Measurements from ENCODE around the gene SEPTIN12.

Gene SEPTIN12

GRCh38 chr16:4787627-4788482, at the start of gene SEPTIN12:
Gene SEPTIN12 (minus strand): TSS chr16:4788345. CDS start chr16:4787645, 700 bp downstream.
- DNase-seq (ENCODE audit: low read depth in 1 of 2, low spot score in 1 of 2) = no peak

- no peak for DNase-seq (ENCODE audit: low read depth in 1 of 2, low spot score in 1 of 2)
Measured at GRCh38 chr16:4836727-4837126, 48.6 kb upstream of the SEPTIN12 start.

- no peak for DNase-seq (ENCODE audit: low read depth in 1 of 2, low spot score in 1 of 2)
Measured at GRCh38 chr16:4833584-4833983, 45.4 kb upstream of the SEPTIN12 start.

GRCh38 chr16:4832698-4833343, 44.7 kb upstream of the SEPTIN12 start:
- DNase-seq (ENCODE audit: low read depth in 1 of 2, low spot score in 1 of 2) = no peak

GRCh38 chr16:4831616-4832015, 43.5 kb upstream of the SEPTIN12 start:
- no peak for DNase-seq (ENCODE audit: low read depth in 1 of 2, low spot score in 1 of 2)

- no peak for DNase-seq (ENCODE audit: low read depth in 1 of 2, low spot score in 1 of 2)
Measured at GRCh38 chr16:4830408-4830807, 42.3 kb upstream of the SEPTIN12 start.

- DNase-seq (ENCODE audit: low read depth in 1 of 2, low spot score in 1 of 2) = no peak
Measured at GRCh38 chr16:4828567-4829321, 40.6 kb upstream of the SEPTIN12 start.

GRCh38 chr16:4826980-4827379, 38.8 kb upstream of the SEPTIN12 start:
- DNase-seq (ENCODE audit: low read depth in 1 of 2, low spot score in 1 of 2) = no peak

- no peak for DNase-seq (ENCODE audit: low read depth in 1 of 2, low spot score in 1 of 2)
Measured at GRCh38 chr16:4826526-4826925, 38.4 kb upstream of the SEPTIN12 start.

- no peak for DNase-seq (ENCODE audit: low read depth in 1 of 2, low spot score in 1 of 2)
Measured at GRCh38 chr16:4825196-4825595, 37.1 kb upstream of the SEPTIN12 start.

- DNase-seq (ENCODE audit: low read depth in 1 of 2, low spot score in 1 of 2) = no peak
Measured at GRCh38 chr16:4820652-4821051, 32.5 kb upstream of the SEPTIN12 start.

- DNase-seq (ENCODE audit: low read depth in 1 of 2, low spot score in 1 of 2) = no peak
Measured at GRCh38 chr16:4814542-4815173, 26.5 kb upstream of the SEPTIN12 start.

GRCh38 chr16:4814046-4814445, 25.9 kb upstream of the SEPTIN12 start:
- no peak for DNase-seq (ENCODE audit: low read depth in 1 of 2, low spot score in 1 of 2)

GRCh38 chr16:4813251-4814003, 25.3 kb upstream of the SEPTIN12 start:
- DNase-seq (ENCODE audit: low read depth in 1 of 2, low spot score in 1 of 2) = no peak

GRCh38 chr16:4811773-4812172, 23.6 kb upstream of the SEPTIN12 start:
- no peak for DNase-seq (ENCODE audit: low read depth in 1 of 2, low spot score in 1 of 2)

GRCh38 chr16:4811242-4811641, 23.1 kb upstream of the SEPTIN12 start:
- DNase-seq (ENCODE audit: low read depth in 1 of 2, low spot score in 1 of 2) = no peak

- no peak for DNase-seq (ENCODE audit: low read depth in 1 of 2, low spot score in 1 of 2)
Measured at GRCh38 chr16:4806280-4806679, 18.1 kb upstream of the SEPTIN12 start.

- no peak for DNase-seq (ENCODE audit: low read depth in 1 of 2, low spot score in 1 of 2)
Measured at GRCh38 chr16:4805231-4805630, 17.1 kb upstream of the SEPTIN12 start.

GRCh38 chr16:4803898-4804762, 16.0 kb upstream of the SEPTIN12 start:
- no peak for DNase-seq (ENCODE audit: low read depth in 1 of 2, low spot score in 1 of 2)

- no peak for DNase-seq (ENCODE audit: low read depth in 1 of 2, low spot score in 1 of 2)
Measured at GRCh38 chr16:4803401-4803844, 15.3 kb upstream of the SEPTIN12 start.
